ENCODE results near the gene GAL3ST2.

DNA sequence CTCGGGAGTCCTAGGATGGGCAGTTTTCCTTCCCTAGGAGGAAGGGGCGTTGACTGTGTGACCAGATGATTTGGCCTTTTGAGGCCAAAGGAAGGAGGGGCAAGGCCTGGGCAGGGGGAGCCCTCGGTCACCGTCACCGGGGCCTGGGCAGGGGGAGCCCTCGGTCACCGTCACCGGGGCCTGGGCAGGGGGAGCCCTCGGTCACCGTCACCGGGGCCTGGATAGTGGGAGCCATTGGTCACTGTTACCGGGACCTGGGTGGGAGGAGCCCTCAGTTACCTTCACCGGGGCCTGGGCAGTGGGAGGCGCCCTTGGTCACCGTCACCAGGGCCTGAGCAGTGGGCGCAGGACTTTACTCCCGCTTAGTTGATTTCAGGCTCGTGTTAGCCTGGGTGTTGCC, 24.8 kb upstream of the GAL3ST2 start:
- TF ChIP-seq CTCF (IDR thresholded peaks at IDR 0.05; ENCODE audit: borderline replicate concordance, extremely low read depth, low read length, poor library complexity, severe bottlenecking): no peak
- no peak for TF ChIP-seq EZH2 (IDR thresholded peaks at IDR 0.05; ENCODE audit: borderline replicate concordance, low read depth, low read length, severe bottlenecking)
